ENCODE results near the gene STIM1.
"Not testable (repeated sequence)": the region's sequence is repeated elsewhere in the genome, so short reads cannot be mapped to it uniquely, and the experiment has no call there.

The STIM1 gene

DNA sequence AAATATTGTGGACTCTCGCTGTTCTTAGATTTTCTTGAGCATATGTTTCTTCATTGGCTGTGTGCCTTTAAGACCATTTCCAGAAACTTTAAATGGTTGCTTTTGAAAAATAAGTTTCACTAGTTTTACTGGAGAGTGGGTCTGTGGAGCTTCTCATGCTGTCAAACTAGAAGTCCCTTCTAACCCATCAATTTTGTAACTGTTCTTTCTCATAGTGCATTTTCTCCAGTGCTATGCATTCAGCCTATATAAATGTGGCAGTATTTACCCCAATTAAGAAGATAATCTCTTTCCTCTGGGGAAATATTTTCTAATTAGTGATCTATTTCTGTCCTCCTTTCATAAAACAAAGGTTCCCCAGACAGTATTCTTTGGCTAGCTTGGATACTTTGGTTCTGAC lies 141.2 kb downstream of the STIM1 start:
- DNase-seq (ENCODE audit: insufficient read length, low spot score), result no peak
- no peak for FAIRE-seq

DNA sequence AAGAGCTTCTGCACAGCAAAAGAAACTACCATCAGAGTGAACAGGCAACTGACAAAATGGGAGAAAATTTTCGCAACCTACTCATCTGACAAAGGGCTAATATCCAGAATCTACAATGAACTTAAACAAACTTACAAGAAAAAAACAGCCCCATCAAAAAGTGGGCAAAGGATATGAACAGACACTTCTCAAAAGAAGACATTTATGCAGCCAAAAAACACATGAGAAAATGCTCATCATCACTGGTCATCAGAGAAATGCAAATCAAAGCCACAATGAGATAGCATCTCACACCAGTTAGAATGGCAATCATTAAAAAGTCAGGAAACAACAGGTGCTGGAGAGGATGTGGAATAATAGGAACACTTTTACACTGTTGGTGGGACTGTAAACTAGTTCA lies 149.3 kb downstream of the STIM1 start:
- FAIRE-seq, result not testable (repeated sequence)

DNA sequence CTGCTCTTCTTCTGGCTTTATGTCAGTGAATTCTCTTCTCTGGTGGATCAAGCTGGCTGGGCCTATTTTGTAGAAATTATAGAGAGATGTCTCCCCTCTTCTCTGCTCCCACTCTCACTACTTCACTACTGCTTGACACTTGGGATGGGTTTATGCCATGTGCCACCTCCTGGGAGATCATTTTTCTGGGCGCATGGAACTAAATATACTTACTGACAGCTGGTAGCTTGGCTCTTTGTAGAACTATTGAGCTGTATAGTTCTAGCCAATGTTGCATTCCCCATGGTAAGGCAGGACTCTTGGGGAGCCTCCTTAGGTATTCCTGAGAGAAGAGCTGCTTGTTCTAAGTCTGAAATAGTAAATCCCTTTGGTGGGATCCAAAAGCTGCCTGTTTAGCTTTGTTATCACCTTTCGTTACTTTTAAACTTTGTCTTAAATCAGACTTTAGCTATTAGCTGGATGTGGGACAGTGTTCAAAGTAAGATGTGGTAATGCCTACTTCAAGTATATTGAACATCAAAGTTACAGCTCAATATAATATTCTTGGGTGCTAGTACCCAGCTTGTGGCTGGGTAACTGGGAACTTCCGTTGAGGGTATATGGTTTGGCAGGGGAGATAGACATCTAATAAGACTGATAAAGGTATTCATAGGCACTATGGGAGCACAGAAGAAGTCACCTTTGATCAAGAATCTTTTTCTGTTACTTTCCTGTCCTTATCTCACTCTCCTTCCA lies 151.6 kb downstream of the STIM1 start:
- FAIRE-seq (no peak), DNase-seq (ENCODE audit: insufficient read length, low spot score) (no peak)

More for the DNA sequence above, 149.3 kb downstream of the STIM1 start:
- DNase-seq (ENCODE audit: insufficient read length, low spot score), result not testable (repeated sequence)

DNA sequence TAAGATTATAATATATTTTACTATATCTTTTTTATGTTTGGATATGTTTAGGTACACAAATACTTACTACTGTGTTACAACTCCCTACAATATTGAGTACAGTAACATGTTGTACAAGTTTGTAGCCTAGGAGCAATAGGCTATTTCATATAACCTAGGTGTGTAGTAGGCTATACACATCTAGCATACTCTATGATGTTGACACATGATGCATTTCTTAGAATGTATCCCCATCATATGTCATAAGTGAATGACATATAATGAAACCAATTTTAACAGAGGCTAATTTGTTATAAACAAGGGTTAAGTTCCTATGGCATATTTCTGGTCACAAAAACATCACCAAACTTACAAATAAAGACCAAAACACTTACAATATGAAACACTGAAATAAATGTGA lies 152.7 kb downstream of the STIM1 start:
- FAIRE-seq, result no peak
- no peak for DNase-seq (ENCODE audit: insufficient read length, low spot score)

DNA sequence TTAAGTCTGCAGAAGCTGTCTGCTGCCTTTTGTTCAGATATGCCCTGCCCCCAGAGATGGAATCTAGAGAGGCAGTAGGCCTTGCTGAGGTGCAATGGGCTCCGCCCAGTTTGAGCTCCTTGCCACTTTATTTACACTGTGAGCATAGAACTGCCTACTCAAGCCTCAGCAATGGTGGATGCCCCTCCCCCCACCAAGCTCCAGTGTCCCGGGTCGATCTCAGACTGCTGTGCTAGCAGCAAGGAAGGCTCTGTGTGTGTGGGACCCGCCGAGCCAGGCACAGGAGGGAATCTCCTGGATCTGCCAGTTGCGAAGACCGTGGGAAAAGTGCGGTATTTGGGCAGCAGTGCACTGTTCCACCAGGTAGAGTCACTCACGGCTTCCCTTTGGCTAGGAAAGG lies 161.1 kb downstream of the STIM1 start:
- DNase-seq (ENCODE audit: insufficient read length, low spot score); FAIRE-seq: not testable (repeated sequence)

DNA sequence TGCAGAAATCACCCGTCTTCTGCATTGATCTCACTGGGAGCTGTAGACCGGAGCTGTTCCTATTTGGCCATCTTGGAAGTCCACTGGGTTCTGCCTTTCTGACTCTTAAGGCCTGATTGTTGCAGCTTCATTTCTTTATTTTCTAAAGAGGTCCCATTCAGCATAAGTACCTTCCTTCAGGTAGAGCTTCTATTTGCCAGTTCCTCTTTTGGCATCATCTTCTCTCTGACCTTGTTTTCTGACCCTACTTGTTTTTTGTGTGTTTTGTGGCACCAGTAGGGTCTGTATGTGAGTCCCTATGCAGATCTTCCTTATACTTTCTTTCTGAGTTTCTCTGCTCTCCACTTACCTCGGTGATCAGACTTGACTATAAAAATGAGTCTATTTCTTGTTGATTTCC lies 161.7 kb downstream of the STIM1 start:
- DNase-seq (ENCODE audit: insufficient read length, low spot score) (no peak), FAIRE-seq (no peak)

DNA sequence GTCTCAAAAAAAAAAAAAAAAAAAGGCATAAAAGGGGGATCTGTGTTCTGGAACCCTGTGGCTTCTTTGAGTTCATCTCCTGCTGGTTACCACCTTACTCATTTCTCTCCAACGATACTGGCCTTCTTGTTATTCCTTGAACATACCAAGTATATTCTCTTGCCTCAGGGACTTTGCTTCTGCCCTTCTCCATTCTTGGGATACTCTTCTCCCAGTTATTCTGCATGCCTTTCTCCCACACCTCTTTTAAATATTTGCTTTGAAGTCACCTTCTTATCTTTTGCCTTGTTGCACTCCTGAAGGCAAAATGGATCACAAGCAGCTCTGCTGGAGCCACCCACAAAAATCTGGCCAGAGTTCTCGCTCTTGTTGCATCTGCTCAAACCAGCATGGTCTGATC lies 163.2 kb downstream of the STIM1 start:
- FAIRE-seq, result no peak

DNA sequence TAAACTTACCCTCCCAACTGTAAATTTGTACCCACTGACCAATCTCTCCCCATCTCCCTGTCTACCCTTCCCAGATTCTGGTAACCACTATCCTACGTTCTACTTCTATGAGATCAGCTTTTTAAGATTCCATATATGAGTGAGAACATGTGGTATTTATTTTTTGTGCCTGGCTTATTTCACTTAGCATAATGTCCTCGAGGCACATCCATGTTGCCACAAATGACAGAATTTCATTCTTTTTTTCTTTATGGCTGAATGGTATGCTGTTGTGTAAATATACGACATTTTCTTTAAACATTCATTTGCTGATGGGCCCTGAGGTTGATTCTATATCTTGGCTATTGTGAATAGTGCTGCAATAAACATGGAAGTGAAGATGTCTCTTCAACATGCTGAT lies 164.4 kb downstream of the STIM1 start:
- no peak for FAIRE-seq
- no peak for DNase-seq (ENCODE audit: insufficient read length, low spot score)

More for the DNA sequence above, 163.2 kb downstream of the STIM1 start:
- no peak for DNase-seq (ENCODE audit: insufficient read length, low spot score)

DNA sequence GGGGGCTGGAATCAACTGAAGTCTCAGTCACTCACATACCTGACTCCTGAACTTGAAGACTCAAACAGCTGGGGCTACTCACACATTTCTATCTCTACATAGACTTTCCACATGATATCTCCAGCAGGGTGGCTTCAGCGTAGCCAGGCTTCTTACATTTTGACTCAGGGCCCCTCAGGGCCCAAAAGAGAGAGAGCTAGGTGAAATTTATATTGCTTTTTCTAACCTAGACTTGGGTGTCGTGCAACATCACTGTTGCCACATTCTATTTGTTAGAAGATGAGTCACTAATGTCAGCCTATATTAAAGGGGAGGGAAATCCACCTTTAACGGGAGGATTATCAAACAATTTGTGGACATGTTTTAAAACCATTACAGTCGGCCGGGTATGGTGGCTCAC lies 167.2 kb downstream of the STIM1 start:
- DNase-seq (ENCODE audit: insufficient read length, low spot score), result no peak
- no peak for FAIRE-seq

DNA sequence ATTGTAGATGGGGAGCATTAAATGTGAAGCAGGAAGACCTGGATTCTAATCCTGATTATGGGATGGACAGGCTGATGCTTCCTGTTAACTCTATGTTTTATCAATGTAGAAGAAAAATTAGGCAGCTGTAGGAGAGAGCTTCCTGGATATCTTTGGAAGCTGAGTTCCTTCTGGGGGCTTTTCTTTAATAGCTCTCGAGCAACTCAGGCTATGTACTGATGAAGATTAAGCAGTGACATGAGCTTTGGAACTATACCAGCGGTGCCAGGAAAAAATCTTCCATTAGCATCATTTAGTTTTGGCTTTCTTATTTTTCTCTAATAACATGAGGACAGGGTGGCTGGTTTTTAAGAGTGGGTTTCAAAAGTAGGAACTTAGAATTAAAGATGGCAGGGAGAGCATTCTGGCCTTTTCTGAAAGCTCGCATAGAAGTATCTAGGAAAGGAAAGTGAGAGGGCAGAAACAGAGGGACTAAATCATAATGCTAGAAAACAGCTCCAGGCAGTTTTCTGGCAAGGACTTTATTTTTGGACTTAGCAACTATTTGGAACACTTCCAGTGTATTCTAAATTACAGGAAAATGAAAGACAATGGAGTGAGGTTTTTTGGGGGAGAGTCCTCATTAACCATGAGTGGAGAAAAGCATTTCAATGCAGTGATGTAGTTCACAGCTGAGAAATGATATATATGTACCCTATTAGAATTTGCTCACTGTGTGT lies 169.9 kb downstream of the STIM1 start:
- DNase-seq (ENCODE audit: insufficient read length, low spot score), result no peak
- FAIRE-seq, result no peak

DNA sequence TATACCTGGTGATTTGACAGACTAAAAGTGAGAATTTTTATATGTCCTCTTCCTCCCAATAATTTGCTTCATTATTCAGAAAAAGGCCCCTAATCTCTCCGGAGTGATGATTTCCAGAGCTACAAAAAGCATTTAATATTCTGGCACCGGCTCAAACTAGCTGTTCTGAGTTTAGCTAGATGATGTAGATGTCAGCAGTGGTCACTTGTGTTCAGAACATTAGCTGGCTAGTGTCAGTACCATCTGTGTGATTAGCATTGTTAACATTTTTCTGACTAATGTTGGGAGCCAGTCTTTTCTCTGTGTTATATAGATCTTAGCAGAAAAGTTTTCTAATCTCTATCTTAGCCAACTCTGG lies 170.5 kb downstream of the STIM1 start:
- FAIRE-seq (no peak), DNase-seq (ENCODE audit: insufficient read length, low spot score) (no peak)

DNA sequence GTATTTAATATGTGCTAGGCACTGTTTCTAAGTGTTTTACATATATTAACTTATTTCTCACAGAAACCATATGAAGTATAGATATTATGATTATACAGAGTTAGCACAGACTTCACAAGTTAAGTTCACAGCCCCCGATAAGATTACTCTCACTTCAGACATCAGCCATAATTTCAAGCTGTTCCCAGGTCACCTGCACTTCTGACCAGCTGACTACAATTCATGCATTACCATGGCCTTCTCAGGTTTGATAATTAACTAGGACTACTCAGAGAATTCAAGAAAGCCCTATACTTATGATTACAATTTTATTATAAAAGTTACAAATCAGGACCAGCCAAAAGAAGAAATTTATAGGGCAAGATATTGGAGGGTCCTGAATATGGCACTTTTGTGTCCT lies 170.9 kb downstream of the STIM1 start:
- DNase-seq (ENCODE audit: insufficient read length, low spot score), result no peak
- FAIRE-seq, result no peak

DNA sequence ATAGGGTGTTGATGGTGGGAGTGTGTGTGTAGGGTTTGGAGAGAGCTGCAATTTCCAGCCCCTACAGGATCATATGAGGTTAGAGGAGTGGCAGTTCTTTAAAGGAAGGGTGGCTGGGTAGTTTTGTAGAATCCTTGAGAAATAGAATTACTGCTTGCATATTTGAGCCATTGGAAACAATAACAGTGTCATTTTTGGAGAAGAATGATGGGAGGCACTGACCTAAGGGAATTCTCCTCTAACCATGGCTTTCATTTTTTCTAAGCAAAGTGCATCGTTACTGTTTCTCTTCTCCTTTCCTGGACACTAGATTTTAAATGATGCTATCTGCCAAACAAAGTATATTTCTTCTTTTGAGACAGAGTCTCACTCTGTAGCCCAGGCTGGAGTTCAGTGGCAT lies 172.3 kb downstream of the STIM1 start:
- no peak for DNase-seq (ENCODE audit: insufficient read length, low spot score)
- FAIRE-seq, result no peak

DNA sequence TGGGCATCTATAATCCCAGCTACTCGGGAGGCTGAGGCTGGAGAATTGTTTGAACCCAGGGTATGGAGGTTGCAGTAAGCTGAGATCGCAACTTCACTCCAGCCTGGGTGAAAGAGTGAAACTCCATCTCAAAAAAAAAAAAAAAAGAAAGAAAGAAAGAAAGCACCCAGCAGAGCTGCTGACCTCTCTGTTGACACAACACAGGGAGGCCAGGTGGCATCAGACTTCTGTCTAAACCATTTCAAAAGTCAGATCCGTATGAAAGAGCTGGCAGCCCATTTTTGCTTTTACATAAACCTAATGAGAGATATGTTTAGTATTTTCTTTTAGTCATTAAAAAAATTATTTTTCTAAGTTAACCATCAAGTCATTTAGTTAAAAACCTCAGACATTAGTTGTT lies 174.7 kb downstream of the STIM1 start:
- no peak for FAIRE-seq
- DNase-seq (ENCODE audit: insufficient read length, low spot score), result no peak

DNA sequence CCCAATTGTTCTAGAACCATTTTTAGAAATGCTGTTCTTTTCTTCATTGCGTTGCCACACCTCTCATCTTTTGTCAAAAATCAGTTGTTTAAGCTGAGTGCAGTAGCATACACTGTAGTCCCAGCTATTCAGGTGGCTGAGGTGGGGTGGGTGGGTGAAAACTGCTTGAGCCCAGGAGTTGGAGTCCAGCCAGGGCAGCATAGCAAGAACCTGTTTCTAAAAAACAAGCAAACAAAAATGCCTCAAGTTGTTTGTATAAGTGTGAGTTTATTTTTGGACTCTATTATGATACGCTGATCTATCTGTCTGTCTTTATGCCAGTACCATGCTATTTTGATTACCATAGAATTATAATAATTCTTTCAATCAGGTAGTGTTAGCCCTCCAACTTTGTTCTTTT lies 176.6 kb downstream of the STIM1 start:
- FAIRE-seq, result no peak
- no peak for DNase-seq (ENCODE audit: insufficient read length, low spot score)

DNA sequence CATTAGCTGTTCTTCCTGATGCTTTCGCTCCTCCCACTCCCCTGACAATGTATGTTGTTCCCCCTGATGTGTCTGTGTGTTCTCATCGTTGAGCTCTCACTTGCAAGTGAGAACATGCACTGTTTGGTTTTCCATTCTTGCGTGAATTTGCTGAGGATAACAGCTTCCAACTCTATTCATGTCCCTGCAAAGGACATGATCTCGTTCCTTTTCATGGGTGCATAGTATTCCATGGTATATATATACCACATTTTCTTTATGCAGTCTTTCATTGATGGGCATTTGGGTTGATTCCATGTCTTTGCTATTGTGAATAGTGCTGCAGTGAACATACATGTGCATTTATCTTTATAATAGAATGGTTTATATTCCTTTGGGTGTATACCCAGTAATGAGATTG lies 180.5 kb downstream of the STIM1 start:
- FAIRE-seq (no peak), DNase-seq (ENCODE audit: insufficient read length, low spot score) (no peak)

DNA sequence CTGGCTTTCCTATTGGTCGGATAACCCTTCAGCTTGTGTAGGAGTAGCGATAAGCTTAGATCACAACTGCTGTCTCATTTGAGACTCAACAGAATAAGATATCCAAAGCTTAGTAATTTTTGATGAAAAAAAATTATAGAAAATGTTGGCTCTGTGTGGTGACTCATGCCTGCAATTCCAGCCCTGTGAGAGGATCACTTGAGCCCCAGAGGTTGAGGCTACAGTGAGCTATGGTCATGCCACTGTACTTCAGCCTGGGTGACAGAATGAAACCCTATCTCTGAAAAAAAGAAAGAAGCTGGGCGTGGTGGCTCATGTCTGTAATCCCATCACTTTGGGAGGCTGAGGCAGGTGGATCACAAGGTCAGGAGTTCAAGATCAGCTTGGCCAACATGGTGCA lies 183.5 kb downstream of the STIM1 start:
- FAIRE-seq (no peak), DNase-seq (ENCODE audit: insufficient read length, low spot score) (no peak)

DNA sequence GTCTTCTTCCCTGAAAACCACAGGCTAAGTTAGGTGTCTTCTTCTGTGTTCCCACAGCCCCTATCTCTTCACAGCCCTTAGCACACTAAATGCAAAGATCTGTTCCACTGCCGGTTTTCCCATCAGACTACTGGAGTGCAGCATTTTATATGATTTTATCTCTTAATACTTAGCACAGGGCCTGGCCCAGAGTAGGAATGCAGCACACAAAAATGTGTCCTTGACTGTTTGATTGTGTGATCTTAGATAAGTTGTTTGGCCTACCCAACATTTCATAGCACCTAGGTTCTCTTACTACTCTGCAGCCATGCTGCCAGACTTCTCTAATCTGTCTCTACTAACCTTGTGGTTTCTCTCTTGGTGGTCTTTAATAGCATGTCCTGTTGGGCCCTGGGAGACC lies 185.0 kb downstream of the STIM1 start:
- DNase-seq (ENCODE audit: insufficient read length, low spot score), result no peak
- FAIRE-seq, result no peak

DNA sequence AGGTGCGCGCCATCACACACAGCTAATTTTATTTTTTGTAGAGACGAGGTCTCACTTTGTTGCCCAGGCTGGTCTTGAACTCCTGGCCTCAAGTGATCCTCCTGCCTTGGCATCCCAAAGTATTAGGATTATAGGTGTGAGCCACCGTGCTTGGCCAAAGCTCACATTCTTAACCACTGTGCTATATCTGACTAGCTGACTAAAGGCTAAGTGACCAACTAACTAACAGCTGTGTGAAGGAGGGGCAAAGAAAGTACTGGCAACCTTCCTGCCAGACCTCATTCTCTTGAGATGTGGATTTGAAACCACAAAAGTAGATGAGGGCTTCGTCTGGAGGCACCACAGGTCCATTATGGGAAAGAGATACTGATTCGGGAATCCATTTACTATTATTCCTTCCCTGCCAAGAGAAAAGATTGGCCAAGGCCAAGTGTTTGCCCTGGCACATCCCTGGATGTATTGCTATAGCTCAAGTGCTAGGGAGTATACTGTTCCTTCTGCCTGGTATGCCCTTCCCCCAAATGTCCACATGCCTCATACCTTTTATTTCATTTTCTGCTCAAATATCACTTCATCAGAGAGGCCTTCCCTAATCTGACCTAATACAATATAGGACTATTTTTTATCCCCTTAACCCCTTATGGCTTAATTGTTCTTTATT lies 186.4 kb downstream of the STIM1 start:
- FAIRE-seq, result no peak
- DNase-seq (ENCODE audit: insufficient read length, low spot score), result no peak

DNA sequence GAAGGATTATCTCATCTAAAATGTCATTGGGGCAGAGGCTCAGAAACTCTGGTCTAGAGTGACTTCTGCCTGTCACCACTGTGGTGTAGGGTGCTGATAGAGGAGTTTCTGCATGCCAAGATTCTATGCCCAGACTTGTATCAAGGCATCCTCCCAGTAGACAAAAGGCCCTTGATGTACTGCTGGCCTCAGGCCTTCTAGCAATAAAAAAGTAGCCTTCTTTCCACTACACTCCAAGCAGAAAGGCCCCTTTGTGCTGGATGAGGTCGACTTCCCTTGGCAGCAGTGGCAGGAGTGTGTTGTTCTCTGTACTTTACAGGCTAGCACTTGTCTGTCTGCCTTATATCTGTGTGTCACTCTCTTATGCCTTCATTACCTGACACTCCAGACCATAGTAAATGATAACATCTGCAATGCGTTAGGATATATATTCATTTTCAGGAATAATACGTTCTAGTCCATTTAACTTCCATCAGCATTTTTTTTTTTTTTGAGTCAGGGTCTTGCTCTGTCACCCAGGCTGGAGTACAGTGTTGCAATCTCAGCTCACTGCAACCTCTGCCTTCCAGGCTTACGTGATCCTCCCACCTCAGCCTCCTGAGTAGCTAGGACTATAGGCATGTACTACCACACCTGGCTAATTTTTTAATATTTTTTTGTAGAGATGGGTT lies 189.6 kb downstream of the STIM1 start:
- FAIRE-seq (no peak), DNase-seq (ENCODE audit: insufficient read length, low spot score) (no peak)

DNA sequence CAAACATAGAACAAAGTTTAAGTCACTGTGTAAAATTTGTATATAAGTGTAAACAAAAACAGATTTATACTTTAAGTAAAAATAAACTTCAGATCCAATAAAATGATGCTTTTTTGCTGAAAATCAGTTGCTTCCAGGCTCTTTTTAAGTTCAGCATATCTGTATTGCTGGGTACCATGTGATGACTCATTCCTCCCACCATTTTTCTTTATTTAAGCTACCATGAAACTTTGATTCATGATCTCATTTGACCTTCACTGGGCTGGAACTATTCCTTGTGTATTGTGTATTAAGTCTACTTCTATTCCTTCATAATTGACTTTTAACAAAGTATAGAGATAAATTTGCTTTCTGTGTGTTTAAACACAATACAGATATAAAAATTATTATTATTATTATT lies 192.9 kb downstream of the STIM1 start:
- no peak for DNase-seq (ENCODE audit: insufficient read length, low spot score)

More for the DNA sequence above, 192.9 kb downstream of the STIM1 start:
- FAIRE-seq, result no peak

Data from GM19239 (cell line).